A673 (cell line): ENCODE measurements around the gene PLXNA3. TPM values are rescaled to one million over a fixed set of nuclear protein-coding genes. Genes with fewer than 3 reads are reported as not detected.

Experiments
- BruUV-seq: library from RNA; stranded (reverse); fragments of 400-500 nt; replicated peaks from 2 replicates; lab custom pipeline; 2021; lab: Mats Ljungman, UMichigan
- CTCF ChIA-PET: fragments of 300-600 bp; sonication (Branson Sonifier 250); formaldehyde crosslinking; loops from one replicate; lab custom pipeline; 2022; ENCODE audit warnings: antibody characterized with exemption; lab: Charles Lee
- POLR2A ChIA-PET: fragments of 300-600 bp; sonication (Branson Sonifier 250); formaldehyde crosslinking; loops from one replicate; lab custom pipeline; 2022; ENCODE audit warnings: antibody characterized with exemption; ENCODE audit not compliant: low non-redundant PET; lab: Charles Lee
- DNase-seq: peaks from one replicate; pipeline ENCODE4 v3.0.0-alpha.2; 2015; ENCODE audit warnings: low spot score
- H3K27ac ChIP-seq: fragments of 200-600 bp; sonication (generic); 2 replicates; pipeline ENCODE4 v1.5.1; 2016; ENCODE audit warnings: mixed run types, low read depth, mild to moderate bottlenecking, mixed read lengths, antibody characterized with exemption, low read length; ENCODE audit not compliant: poor library complexity, severe bottlenecking
- H3K27me3 ChIP-seq: fragments of 200-600 bp; sonication (generic); replicated peaks from 2 replicates; pipeline ENCODE4 v1.6.1; 2017; ENCODE audit warnings: mixed run types, low read depth, mild to moderate bottlenecking, mixed read lengths, antibody characterized with exemption, low read length; ENCODE audit not compliant: insufficient read depth, poor library complexity
- H3K36me3 ChIP-seq: fragments of 200-600 bp; sonication (generic); 2 replicates; pipeline ENCODE4 v1.6.1; 2016; ENCODE audit warnings: mixed run types, mild to moderate bottlenecking, mixed read lengths, antibody characterized with exemption, low read length; ENCODE audit not compliant: insufficient read depth, poor library complexity, severe bottlenecking
- H3K4me1 ChIP-seq: fragments of 200-600 bp; sonication (generic); 2 replicates; pipeline ENCODE4 v1.6.1; 2017; ENCODE audit warnings: mixed run types, mild to moderate bottlenecking, mixed read lengths, antibody characterized with exemption, low read length; ENCODE audit not compliant: insufficient read depth, poor library complexity, severe bottlenecking
- H3K4me3 ChIP-seq: fragments of 200-600 bp; sonication (generic); 2 replicates; pipeline ENCODE4 v1.5.1; 2016; ENCODE audit warnings: low read depth, mixed run types, mild to moderate bottlenecking, mixed read lengths, low read length; ENCODE audit not compliant: poor library complexity, severe bottlenecking
- H3K9me3 ChIP-seq: fragments of 200-600 bp; sonication (generic); 2 replicates; pipeline ENCODE4 v1.6.1; 2016; ENCODE audit warnings: mixed run types, low read depth, mild to moderate bottlenecking, mixed read lengths, antibody characterized with exemption, low read length; ENCODE audit not compliant: poor library complexity, severe bottlenecking
- EZH2 ChIP-seq: fragments of 200-600 bp; sonication (generic); IDR thresholded peaks from 2 replicates; pipeline ENCODE4 v1.6.1; 2017; ENCODE audit warnings: borderline replicate concordance, low read depth, mild to moderate bottlenecking, mixed read lengths, antibody characterized with exemption, low read length; ENCODE audit not compliant: poor library complexity, severe bottlenecking
- intact Hi-C: fragments of 100-400 bp; cut with micrococcal nuclease; formaldehyde crosslinking; loops from one replicate; pipeline ENCODE4 v1.10.0; 2022; ENCODE audit not compliant: unreplicated experiment
- total RNA-seq: library from RNA; stranded (reverse); gene quantifications from 2 replicates; pipeline ENCODE4 v1.2.3, GENCODE V29; 2021
- TF ChIP-seq, protein P1 (sequence below): fragments of 300-800, 200-600 bp; sonication (generic); conservative IDR thresholded peaks from 2 replicates; pipeline ENCODE4 v1.5.1; 2017; ENCODE audit warnings: low read depth, mild to moderate bottlenecking, antibody characterized with exemption, low read length, moderate library complexity, mixed read lengths

Gene PLXNA3
- total RNA-seq, 1 experiment from 2014 or later = 54.6 TPM

DNA sequence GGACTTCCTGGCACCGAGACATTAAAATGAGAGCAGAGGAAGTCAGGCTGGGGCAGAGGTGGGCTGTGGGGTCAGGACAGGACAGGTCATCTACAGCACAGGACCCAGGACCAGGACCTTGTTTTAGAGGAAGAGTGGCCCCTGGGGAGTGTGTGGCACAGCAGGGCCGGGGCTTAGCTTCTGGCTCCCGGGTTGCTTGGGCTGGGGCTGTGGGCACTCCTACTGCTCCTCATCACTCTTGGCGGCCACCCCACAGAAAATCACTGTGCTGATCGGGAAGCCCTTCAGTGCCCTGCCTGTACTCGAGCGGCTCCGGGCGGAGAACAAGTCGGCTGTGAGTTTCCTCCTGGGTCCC lies 37.7 kb upstream of the PLXNA3 start:
- Histone ChIP-seq H3K4me3 (no peak overlapping the region), H3K4me1 (no peaks in the 10 kb centered on the region), H3K9me3 (no peaks in the 10 kb centered on the region), H3K27ac (no peak overlapping the region), H3K27me3 (no peaks in the 10 kb centered on the region), H3K36me3 (no peaks in the 10 kb centered on the region)
- TF ChIP-seq EZH2 = no peak
- TF ChIP-seq, protein P1, sequence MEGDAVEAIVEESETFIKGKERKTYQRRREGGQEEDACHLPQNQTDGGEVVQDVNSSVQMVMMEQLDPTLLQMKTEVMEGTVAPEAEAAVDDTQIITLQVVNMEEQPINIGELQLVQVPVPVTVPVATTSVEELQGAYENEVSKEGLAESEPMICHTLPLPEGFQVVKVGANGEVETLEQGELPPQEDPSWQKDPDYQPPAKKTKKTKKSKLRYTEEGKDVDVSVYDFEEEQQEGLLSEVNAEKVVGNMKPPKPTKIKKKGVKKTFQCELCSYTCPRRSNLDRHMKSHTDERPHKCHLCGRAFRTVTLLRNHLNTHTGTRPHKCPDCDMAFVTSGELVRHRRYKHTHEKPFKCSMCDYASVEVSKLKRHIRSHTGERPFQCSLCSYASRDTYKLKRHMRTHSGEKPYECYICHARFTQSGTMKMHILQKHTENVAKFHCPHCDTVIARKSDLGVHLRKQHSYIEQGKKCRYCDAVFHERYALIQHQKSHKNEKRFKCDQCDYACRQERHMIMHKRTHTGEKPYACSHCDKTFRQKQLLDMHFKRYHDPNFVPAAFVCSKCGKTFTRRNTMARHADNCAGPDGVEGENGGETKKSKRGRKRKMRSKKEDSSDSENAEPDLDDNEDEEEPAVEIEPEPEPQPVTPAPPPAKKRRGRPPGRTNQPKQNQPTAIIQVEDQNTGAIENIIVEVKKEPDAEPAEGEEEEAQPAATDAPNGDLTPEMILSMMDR = no peak
- intact Hi-C loops = no loop called here
- ChIA-PET CTCF (no interaction called here), POLR2A (no interaction called here)
- no TSS peak for BruUV-seq
- DNase-seq = no peak

DNA sequence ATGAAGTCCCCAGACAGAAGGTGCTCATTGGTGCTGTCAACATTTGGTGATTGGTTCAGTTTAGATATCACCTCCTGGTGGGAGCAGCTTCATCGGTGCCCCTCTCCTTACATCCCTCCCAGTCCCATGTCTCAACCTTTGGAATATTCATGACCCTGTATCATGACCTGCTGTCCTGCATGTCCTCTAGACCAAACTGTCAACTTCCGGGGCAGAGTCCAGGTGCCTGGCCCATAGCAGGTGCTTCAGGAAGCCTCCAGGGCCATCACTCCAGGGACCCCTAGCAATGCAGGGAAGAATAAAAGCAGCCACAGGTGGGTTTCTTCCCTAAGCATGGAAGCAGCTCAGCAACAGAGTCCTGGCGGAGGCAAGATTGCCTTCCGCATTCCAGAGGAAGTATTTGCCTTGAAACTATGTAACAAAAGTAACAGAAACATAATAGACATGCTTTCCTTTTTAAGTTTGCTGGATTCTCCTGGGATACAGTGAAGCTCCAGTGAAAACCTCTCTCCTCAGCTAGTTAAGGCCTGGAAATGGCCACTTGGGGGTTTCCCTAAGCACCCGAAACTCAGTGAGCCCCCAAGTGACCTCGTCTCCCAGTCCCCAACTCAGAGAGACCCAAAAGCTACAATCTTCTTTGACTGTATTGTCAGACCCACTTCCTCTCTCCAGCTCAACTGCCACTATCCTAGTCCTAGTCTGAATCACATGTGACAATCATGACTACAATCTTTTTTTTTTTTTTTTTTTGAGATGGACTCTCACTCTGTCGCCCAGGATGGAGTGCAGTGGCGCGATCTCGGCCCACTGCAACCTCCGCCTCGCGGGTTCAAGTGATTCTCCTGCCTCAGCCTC lies 30.9 kb upstream of the PLXNA3 start:
- CTCF ChIA-PET = no interaction called here
- Histone ChIP-seq H3K9me3 (no peaks in the 10 kb centered on the region), H3K4me3 (no peak overlapping the region), H3K36me3 (peaks cover 4% of the 10 kb centered on the region), H3K4me1 (peaks cover 5% of the 10 kb centered on the region), H3K27ac (no peak overlapping the region), H3K27me3 (no peaks in the 10 kb centered on the region)
- intact Hi-C loops = no loop called here
- TF ChIP-seq, protein P1 = no peak
- no peak for TF ChIP-seq EZH2
- POLR2A ChIA-PET = no interaction called here
- DNase-seq = no peak
- BruUV-seq = no TSS peak

DNA sequence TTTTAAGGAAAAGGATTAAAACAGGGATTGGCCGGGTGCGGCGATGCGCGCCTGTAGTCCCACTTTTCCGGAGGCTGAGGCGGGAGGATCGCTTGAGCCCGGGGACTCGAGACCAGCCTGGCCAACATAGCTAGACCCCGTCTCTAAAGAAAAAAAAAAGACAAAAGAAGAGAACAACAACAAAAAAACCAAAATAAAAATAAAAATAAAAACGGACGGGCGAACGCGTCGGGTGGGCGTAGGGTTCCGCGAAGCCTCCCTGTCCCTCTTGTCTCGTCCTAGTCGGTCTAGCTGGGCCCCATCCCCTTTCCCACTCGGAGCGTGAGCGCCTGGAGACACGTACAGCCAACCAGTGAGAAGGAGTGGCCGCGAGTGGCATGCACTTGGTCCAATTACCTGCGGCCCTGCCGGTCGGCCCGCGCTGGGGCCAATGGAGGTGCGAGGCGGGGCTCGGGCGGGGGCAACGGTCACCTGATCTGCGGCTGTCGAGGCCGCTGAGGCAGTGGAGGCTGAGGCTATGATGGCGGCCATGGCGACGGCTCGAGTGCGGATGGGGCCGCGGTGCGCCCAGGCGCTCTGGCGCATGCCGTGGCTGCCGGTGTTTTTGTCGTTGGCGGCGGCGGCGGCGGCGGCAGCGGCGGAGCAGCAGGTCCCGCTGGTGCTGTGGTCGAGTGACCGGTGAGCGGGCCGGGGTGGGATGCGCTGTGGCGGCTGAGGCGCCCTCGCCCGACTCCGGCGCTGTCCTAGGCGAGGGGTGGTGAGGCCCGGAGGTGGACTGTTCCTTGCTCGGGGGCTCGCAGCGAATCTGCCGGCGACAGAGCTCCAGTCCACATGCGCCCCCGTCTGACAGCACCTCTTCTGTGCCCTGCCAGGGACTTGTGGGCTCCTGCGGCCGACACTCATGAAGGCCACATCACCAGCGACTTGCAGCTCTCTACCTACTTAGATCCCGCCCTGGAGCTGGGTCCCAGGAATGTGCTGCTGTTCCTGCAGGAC lies 29.6 kb upstream of the PLXNA3 start, which contains the start of gene ATP6AP1:
ATP6AP1 (plus strand) TSS at position 502 of the 996 bp plus-strand sequence; CDS start at position 518, 16 bp downstream.
- ChIA-PET CTCF (interaction anchor here (0.6 kb wide), 1 partner anchor 300 kb away, joined by 9 read pairs; no protein-coding TSS in a partner anchor), POLR2A (no interaction called here)
- no peak for TF ChIP-seq EZH2
- TF ChIP-seq, protein P1 = 0 out of 2 replicates have a peak, but pooled peaks have one; percentile 15
- Histone ChIP-seq H3K36me3 (peaks cover 4% of the 10 kb centered on the region), H3K4me1 (peaks cover 5% of the 10 kb centered on the region), H3K27me3 (no peaks in the 10 kb centered on the region), H3K4me3 (peak within 1 kb of the TSS; percentile 73), H3K27ac (peak within 1 kb of the TSS; percentile 67), H3K9me3 (no peaks in the 10 kb centered on the region)
- peak; percentile 94 for DNase-seq
- intact Hi-C loops = no loop called here
- BruUV-seq = no TSS peak
